GM06990 (cell line): ENCODE measurements around the gene GRIK2.

Source experiments
- DNase-seq: peaks from one replicate; pipeline ENCODE4 v3.0.0-alpha.2; 2011; ENCODE audit not compliant: insufficient read length; ENCODE audit errors: extremely low read depth
- H3K27me3 ChIP-seq: replicated peaks from 2 replicates; pipeline ENCODE4 v1.6.0; 2011; ENCODE audit warnings: low read length; ENCODE audit not compliant: control insufficient read depth, insufficient read depth
- H3K36me3 ChIP-seq: 2 replicates; pipeline ENCODE4 v1.5.1; 2011; ENCODE audit warnings: low read length; ENCODE audit not compliant: control insufficient read depth, insufficient read depth
- H3K4me3 ChIP-seq: replicated peaks from 2 replicates; pipeline ENCODE4 v1.5.1; 2011; ENCODE audit warnings: low read depth, mild to moderate bottlenecking, control low read depth, low read length
- CTCF ChIP-seq: IDR thresholded peaks from 2 replicates; pipeline ENCODE4 v1.5.1; 2011; ENCODE audit warnings: low read length, control low read depth, mild to moderate bottlenecking, inconsistent platforms; ENCODE audit not compliant: insufficient read depth, poor library complexity, severe bottlenecking

GRIK2 gene

GRCh38 chr6:101921829-101922450 lies 528.4 kb downstream of the GRIK2 start:
- Histone ChIP-seq H3K4me3 (no peak overlapping the region), H3K36me3 (no peaks in the 10 kb centered on the region), H3K27me3 (no peaks in the 10 kb centered on the region)
- DNase-seq = no peak
- no peak for TF ChIP-seq CTCF

GRCh38 chr6:101926149-101926925 lies 532.8 kb downstream of the GRIK2 start:
- H3K36me3 ChIP-seq = no peaks in the 10 kb centered on the region
- no peak for TF ChIP-seq CTCF
- no peak for DNase-seq
- no peaks in the 10 kb centered on the region for H3K27me3 ChIP-seq
- H3K4me3 ChIP-seq = no peak overlapping the region

GRCh38 chr6:101931766-101932165 lies 538.3 kb downstream of the GRIK2 start:
- no peak overlapping the region for H3K4me3 ChIP-seq
- no peak for TF ChIP-seq CTCF
- no peaks in the 10 kb centered on the region for H3K27me3 ChIP-seq
- no peaks in the 10 kb centered on the region for H3K36me3 ChIP-seq
- no peak for DNase-seq

GRCh38 chr6:101932704-101933103 lies 539.2 kb downstream of the GRIK2 start:
- TF ChIP-seq CTCF = no peak
- no peak for DNase-seq
- Histone ChIP-seq H3K36me3 (no peaks in the 10 kb centered on the region), H3K4me3 (no peak overlapping the region), H3K27me3 (no peaks in the 10 kb centered on the region)

- Histone ChIP-seq H3K27me3 (no peaks in the 10 kb centered on the region), H3K36me3 (no peaks in the 10 kb centered on the region), H3K4me3 (no peak overlapping the region)
- no peak for TF ChIP-seq CTCF
- DNase-seq = no peak
Observed at GRCh38 chr6:101935732-101936131, 542.2 kb downstream of the GRIK2 start.
